ENCODE results near the gene EIF5A2. TPM values are rescaled to one million over a fixed set of nuclear protein-coding genes. Genes with fewer than 3 reads are reported as not detected.

EIF5A2 gene
- total RNA-seq, 1 experiment from 2014 or later = 12.4 TPM

DNA sequence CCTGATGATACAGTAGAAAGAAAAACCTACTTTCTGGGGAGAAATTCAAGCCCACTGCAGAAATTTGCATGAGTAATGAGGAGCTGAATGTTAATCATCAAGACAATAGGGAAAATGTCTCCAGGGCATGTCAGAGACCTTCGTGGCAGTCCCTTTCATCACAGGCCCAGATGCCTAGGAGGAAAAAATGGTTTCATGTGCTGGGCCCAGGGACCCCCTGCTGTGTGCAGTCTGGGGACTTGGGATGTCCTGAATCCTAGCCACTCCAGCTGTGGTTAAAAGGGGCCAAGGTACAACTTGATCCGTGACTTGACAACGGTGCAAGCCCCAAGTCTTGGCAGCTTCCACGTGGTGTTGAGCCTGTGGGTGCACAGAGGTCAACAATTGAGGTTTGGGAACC, 10.3 kb upstream of the EIF5A2 start:
- intact Hi-C loops (cut with micrococcal nuclease; ENCODE audit: unreplicated experiment) = no loop called here
- no TSS peak for BruUV-seq (replicated peaks)
- Histone ChIP-seq H3K4me3 (no peak overlapping the region), H3K9me3 (ENCODE audit: insufficient read depth, low read depth) (peaks cover 25% of the 10 kb centered on the region), H3K79me2 (ENCODE audit: low read depth) (no peaks in the 10 kb centered on the region), H3K4me1 (replicated peaks; ENCODE audit: insufficient read depth) (no peaks in the 10 kb centered on the region), H3F3A (ENCODE audit: insufficient read depth, low read depth) (no peaks in the 10 kb centered on the region), H4K20me1 (ENCODE audit: insufficient read depth) (no peaks in the 10 kb centered on the region), H3K27ac (no peak overlapping the region), H2AFZ (no peak overlapping the region), H3K36me3 (ENCODE audit: low read depth) (no peaks in the 10 kb centered on the region), H3K27me3 (ENCODE audit: insufficient read depth, low read depth) (no peaks in the 10 kb centered on the region), H3K4me2 (no peak overlapping the region), H3K9me2 (ENCODE audit: insufficient read depth) (no peaks in the 10 kb centered on the region)
- no peak for TF ChIP-seq EZH2 (IDR thresholded peaks at IDR 0.05; ENCODE audit: low read depth)
- TF ChIP-seq, protein P1, sequence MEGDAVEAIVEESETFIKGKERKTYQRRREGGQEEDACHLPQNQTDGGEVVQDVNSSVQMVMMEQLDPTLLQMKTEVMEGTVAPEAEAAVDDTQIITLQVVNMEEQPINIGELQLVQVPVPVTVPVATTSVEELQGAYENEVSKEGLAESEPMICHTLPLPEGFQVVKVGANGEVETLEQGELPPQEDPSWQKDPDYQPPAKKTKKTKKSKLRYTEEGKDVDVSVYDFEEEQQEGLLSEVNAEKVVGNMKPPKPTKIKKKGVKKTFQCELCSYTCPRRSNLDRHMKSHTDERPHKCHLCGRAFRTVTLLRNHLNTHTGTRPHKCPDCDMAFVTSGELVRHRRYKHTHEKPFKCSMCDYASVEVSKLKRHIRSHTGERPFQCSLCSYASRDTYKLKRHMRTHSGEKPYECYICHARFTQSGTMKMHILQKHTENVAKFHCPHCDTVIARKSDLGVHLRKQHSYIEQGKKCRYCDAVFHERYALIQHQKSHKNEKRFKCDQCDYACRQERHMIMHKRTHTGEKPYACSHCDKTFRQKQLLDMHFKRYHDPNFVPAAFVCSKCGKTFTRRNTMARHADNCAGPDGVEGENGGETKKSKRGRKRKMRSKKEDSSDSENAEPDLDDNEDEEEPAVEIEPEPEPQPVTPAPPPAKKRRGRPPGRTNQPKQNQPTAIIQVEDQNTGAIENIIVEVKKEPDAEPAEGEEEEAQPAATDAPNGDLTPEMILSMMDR (conservative IDR thresholded peaks at IDR 0.05) = no peak
- DNase-seq = peak in 1 of 2 experiments; percentile 31
- POLR2A ChIA-PET (ENCODE audit: unreplicated experiment) = interaction anchor here (0.7 kb wide), 1 partner anchor 9 kb away, joined by 6 read pairs; no protein-coding TSS in a partner anchor
- CTCF ChIA-PET = no interaction called here

GRCh38 chr3:170914690-170915089, 6.3 kb upstream of the EIF5A2 start:
- Histone ChIP-seq H3K9me3 (ENCODE audit: insufficient read depth, low read depth) (peaks cover 32% of the 10 kb centered on the region), H2AFZ (no peak overlapping the region), H3K4me3 (no peak overlapping the region), H3K27me3 (ENCODE audit: insufficient read depth, low read depth) (no peaks in the 10 kb centered on the region), H4K20me1 (ENCODE audit: insufficient read depth) (no peaks in the 10 kb centered on the region), H3K36me3 (ENCODE audit: low read depth) (no peaks in the 10 kb centered on the region), H3K4me2 (no peak overlapping the region), H3K4me1 (replicated peaks; ENCODE audit: insufficient read depth) (no peaks in the 10 kb centered on the region), H3K9me2 (ENCODE audit: insufficient read depth) (no peaks in the 10 kb centered on the region), H3K27ac (no peak overlapping the region), H3F3A (ENCODE audit: insufficient read depth, low read depth) (peaks cover 9% of the 10 kb centered on the region; the same call in 1 of the 2 replicates), H3K79me2 (ENCODE audit: low read depth) (no peaks in the 10 kb centered on the region)
- ChIA-PET POLR2A (ENCODE audit: unreplicated experiment) (no interaction called here), CTCF (no interaction called here)
- intact Hi-C loops (cut with micrococcal nuclease; ENCODE audit: unreplicated experiment) = no loop called here
- TF ChIP-seq, protein P1 (conservative IDR thresholded peaks at IDR 0.05) = no peak
- no peak for TF ChIP-seq EZH2 (IDR thresholded peaks at IDR 0.05; ENCODE audit: low read depth)
- DNase-seq = peak in 1 of 2 experiments; percentile 29
- no TSS peak for BruUV-seq (replicated peaks)

GRCh38 chr3:170914212-170914611, 5.8 kb upstream of the EIF5A2 start:
- intact Hi-C loops (cut with micrococcal nuclease; ENCODE audit: unreplicated experiment) = no loop called here
- Histone ChIP-seq H3K9me2 (ENCODE audit: insufficient read depth) (no peaks in the 10 kb centered on the region), H3K79me2 (ENCODE audit: low read depth) (no peaks in the 10 kb centered on the region), H3K36me3 (ENCODE audit: low read depth) (no peaks in the 10 kb centered on the region), H3K4me1 (replicated peaks; ENCODE audit: insufficient read depth) (peaks cover 1% of the 10 kb centered on the region), H3K9me3 (ENCODE audit: insufficient read depth, low read depth) (peaks cover 29% of the 10 kb centered on the region), H3K4me2 (no peak overlapping the region), H3F3A (ENCODE audit: insufficient read depth, low read depth) (peaks cover 14% of the 10 kb centered on the region), H3K27ac (no peak overlapping the region), H4K20me1 (ENCODE audit: insufficient read depth) (no peaks in the 10 kb centered on the region), H3K4me3 (no peak overlapping the region), H2AFZ (no peak overlapping the region), H3K27me3 (ENCODE audit: insufficient read depth, low read depth) (no peaks in the 10 kb centered on the region)
- POLR2A ChIA-PET (ENCODE audit: unreplicated experiment) = no interaction called here
- TF ChIP-seq EZH2 (IDR thresholded peaks at IDR 0.05; ENCODE audit: low read depth) = no peak
- TF ChIP-seq, protein P1 (conservative IDR thresholded peaks at IDR 0.05) = no peak
- peak in 1 of 2 experiments; percentile 32 for DNase-seq
- BruUV-seq (replicated peaks) = no TSS peak
- CTCF ChIA-PET = interaction anchor here (0.7 kb wide), 1 partner anchor 607 kb away, joined by 4 read pairs; no protein-coding TSS in a partner anchor
